OCI-LY7 (cell line): ENCODE results near the gene NUP62.

Experiments
- EZH2phosphoT487 ChIP-seq: fragments of 200-600 bp; sonication (generic); IDR thresholded peaks from 2 replicates; pipeline ENCODE4 v1.6.1; 2018; ENCODE audit warnings: low read depth, borderline replicate concordance, mild to moderate bottlenecking, mixed run types, antibody characterized with exemption, low read length, moderate library complexity, mixed read lengths
- TF ChIP-seq, protein P1 (sequence below): fragments of 200-600 bp; sonication (generic); conservative IDR thresholded peaks from 2 replicates; pipeline ENCODE4 v1.5.1; 2014; ENCODE audit warnings: mild to moderate bottlenecking, antibody characterized with exemption, low read length, moderate library complexity, mixed read lengths

DNA sequence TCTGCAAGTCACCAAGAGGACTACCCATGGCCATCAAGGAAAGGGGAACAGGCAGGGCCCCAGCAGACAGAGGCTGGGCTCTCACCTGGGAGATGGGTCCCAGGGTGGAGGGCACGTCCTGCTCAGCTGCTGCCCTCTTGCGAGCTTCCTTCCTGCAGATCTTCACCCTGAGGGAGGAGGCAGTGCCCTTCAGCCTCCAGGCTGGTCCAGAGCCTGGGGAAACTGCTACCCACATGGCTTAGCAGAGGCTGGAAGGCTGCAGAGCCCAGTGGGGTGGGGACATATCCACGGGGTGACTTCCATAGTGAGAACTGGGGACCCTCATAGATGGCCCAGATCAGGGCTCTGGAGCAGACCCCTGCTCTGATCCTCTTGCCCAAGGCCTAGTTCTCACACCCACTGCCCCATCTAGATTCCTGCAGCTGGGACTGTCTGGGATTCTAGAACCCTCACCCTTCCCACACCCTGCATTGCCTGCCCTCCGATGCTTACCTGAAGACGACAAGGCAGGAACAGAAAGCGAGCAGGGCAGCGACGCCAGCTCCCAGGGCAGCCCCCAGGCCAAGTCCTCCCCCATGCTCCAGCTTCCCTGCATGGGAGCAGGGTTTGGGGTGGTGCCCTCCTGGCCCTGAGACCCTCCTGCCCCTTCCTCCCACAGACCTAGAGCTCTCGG lies 22.6 kb upstream of the NUP62 start:
- TF ChIP-seq, protein P1, sequence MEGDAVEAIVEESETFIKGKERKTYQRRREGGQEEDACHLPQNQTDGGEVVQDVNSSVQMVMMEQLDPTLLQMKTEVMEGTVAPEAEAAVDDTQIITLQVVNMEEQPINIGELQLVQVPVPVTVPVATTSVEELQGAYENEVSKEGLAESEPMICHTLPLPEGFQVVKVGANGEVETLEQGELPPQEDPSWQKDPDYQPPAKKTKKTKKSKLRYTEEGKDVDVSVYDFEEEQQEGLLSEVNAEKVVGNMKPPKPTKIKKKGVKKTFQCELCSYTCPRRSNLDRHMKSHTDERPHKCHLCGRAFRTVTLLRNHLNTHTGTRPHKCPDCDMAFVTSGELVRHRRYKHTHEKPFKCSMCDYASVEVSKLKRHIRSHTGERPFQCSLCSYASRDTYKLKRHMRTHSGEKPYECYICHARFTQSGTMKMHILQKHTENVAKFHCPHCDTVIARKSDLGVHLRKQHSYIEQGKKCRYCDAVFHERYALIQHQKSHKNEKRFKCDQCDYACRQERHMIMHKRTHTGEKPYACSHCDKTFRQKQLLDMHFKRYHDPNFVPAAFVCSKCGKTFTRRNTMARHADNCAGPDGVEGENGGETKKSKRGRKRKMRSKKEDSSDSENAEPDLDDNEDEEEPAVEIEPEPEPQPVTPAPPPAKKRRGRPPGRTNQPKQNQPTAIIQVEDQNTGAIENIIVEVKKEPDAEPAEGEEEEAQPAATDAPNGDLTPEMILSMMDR, result no peak
- no peak for TF ChIP-seq EZH2phosphoT487
